GM12878 (cell line): ENCODE measurements around the gene ABHD15. TPM values are rescaled to one million over a fixed set of nuclear protein-coding genes. Genes with fewer than 3 reads are reported as not detected.
A peak's percentile ranks its signal among the peaks of the same experiment; 100 is the strongest.

Experiments
- ATAC-seq: fragments of 200-7000 bp; cut with Tn5 transposase; 3 replicates; pipeline ENCODE4 v1.9.1; 2020; ENCODE audit warnings: mild to moderate bottlenecking, moderate library complexity
- BruUV-seq: library from RNA; stranded (reverse); fragments of 400-500 nt; replicated peaks from 2 replicates; lab custom pipeline; 2021; lab: Mats Ljungman, UMichigan
- CTCF ChIA-PET: fragments of 300-600 bp; sonication (Branson Sonifier 250); formaldehyde crosslinking; extraction: SDS; loops from one replicate; lab custom pipeline; 2021; ENCODE audit warnings: inconsistent platforms; lab: Yijun Ruan, JAX
- POLR2A ChIA-PET: fragments of 350-600 bp; formaldehyde crosslinking; extraction: SDS; loops from one replicate; lab custom pipeline; 2021; ENCODE audit warnings: inconsistent platforms; lab: Charles Lee
- RAD21 ChIA-PET: fragments of 300-600 bp; sonication (Branson Sonifier 250); formaldehyde crosslinking; loops from one replicate; lab custom pipeline; 2023; ENCODE audit warnings: antibody characterized with exemption; ENCODE audit not compliant: unreplicated experiment; lab: Charles Lee
- SMC1A ChIA-PET: fragments of 300-600 bp; sonication (Branson Sonifier 250); formaldehyde crosslinking; loops from one replicate; lab custom pipeline; 2023; ENCODE audit not compliant: unreplicated experiment, uncharacterized antibody; lab: Charles Lee
- DNase-seq: peaks from one replicate; pipeline ENCODE4 v3.0.0-alpha.2; 2011; ENCODE audit warnings: low read depth, low spot score
- FAIRE-seq: peaks from 3 replicates; lab custom pipeline; 2011; peaks lifted over from hg19 to GRCh38; lab: Jason Lieb, UNC
- H2AFZ ChIP-seq: 2 replicates; pipeline ENCODE4 v1.6.0; 2011; ENCODE audit warnings: low read depth, low read length, control low read depth; ENCODE audit not compliant: control insufficient read depth
- H3K27ac ChIP-seq: 2 replicates; pipeline ENCODE4 v1.5.1; 2011; ENCODE audit warnings: control low read depth; ENCODE audit not compliant: control insufficient read depth, insufficient read depth
- H3K27me3 ChIP-seq, 2 experiments: replicated peaks in 1 of 2; 2 replicates each; pipeline versions ENCODE4 v1.6.0 to v1.6.1; 2011; ENCODE audit warnings: low read length in 1 of 2; ENCODE audit not compliant: control insufficient read depth in 2 of 2, insufficient read depth in 2 of 2
- H3K36me3 ChIP-seq, 2 experiments: 2 replicates each; pipeline ENCODE4 v1.5.1; 2011; ENCODE audit warnings: low read length in 1 of 2; ENCODE audit not compliant: control insufficient read depth in 2 of 2, insufficient read depth in 2 of 2
- H3K4me1 ChIP-seq: 2 replicates; pipeline ENCODE4 v1.6.1; 2011; ENCODE audit warnings: mild to moderate bottlenecking, low read length, moderate library complexity, mixed read lengths; ENCODE audit not compliant: control insufficient read depth, insufficient read depth
- H3K4me2 ChIP-seq: 2 replicates; pipeline ENCODE4 v1.6.0; 2011; ENCODE audit warnings: control low read depth; ENCODE audit not compliant: control insufficient read depth, insufficient read depth
- H3K4me3 ChIP-seq: fragments of 200-600 bp; sonication (generic); 2 replicates; pipeline ENCODE4 v1.5.1; 2016
- H3K79me2 ChIP-seq: 2 replicates; pipeline ENCODE4 v1.6.0; 2011; ENCODE audit warnings: low read length; ENCODE audit not compliant: control insufficient read depth, insufficient read depth
- H3K9ac ChIP-seq: 2 replicates; pipeline ENCODE4 v1.8.0; 2011; ENCODE audit warnings: low read length, control low read depth, mixed read lengths; ENCODE audit not compliant: control insufficient read depth, insufficient read depth
- H3K9me3 ChIP-seq: replicated peaks from 3 replicates; pipeline ENCODE4 v1.5.1; 2011; ENCODE audit warnings: mild to moderate bottlenecking, low read length; ENCODE audit not compliant: control insufficient read depth, insufficient read depth
- H4K20me1 ChIP-seq: 2 replicates; pipeline ENCODE4 v1.6.0; 2011; ENCODE audit not compliant: control insufficient read depth, insufficient read depth
- ESRRA ChIP-seq: IDR thresholded peaks from 2 replicates; pipeline ENCODE4 v1.6.1; 2012; ENCODE audit warnings: mild to moderate bottlenecking, low read length, improper control_type of control experiment
- POLR2AphosphoS5 ChIP-seq: IDR thresholded peaks from 2 replicates; pipeline ENCODE4 v1.6.1; 2011; ENCODE audit warnings: mild to moderate bottlenecking, low read length, inconsistent platforms
- RAD21 ChIP-seq: IDR thresholded peaks from 2 replicates; pipeline ENCODE4 v1.6.1; 2011; ENCODE audit warnings: mild to moderate bottlenecking, low read depth, low read length, moderate library complexity; ENCODE audit not compliant: insufficient read depth
- SRF ChIP-seq, 2 experiments: IDR thresholded peaks; 2 replicates each; pipeline ENCODE4 v1.6.1; 2011; ENCODE audit warnings: low read depth in 2 of 2, low read length in 2 of 2, mild to moderate bottlenecking in 1 of 2, moderate library complexity in 1 of 2
- WGBS: methylation state at CpG from one replicate; pipeline ENCODE4 v1.1.6; 2016; ENCODE audit warnings: low lambda C conversion rate; ENCODE audit not compliant: insufficient replicate concordance, insufficient coverage; ENCODE audit errors: missing lambda C conversion rate; 5-methylcytosine and 5-hydroxymethylcytosine counted together
- in situ Hi-C: fragments of 300-500 bp; cut with MboI; formaldehyde crosslinking; loops from 9 replicates; pipeline ENCODE4 v1.14.3; 2018; ENCODE audit warnings: mixed read lengths
- intact Hi-C: fragments of 100-400 bp; cut with micrococcal nuclease; formaldehyde crosslinking; loops from one replicate; pipeline ENCODE4 v1.14.2; 2022; ENCODE audit not compliant: unreplicated experiment
- polyA plus RNA-seq, 11 experiments: library from polyadenylated mRNA; depleted of rRNA in 4 of 11; unstranded in 6 of 11; stranded (reverse) in 5 of 11; fragments of >200 nt; fragmentation: Nextera tagmentation in 4 of 11; fragmentation: Illumina TruSeq in 1 of 11; extraction: Ambion mirVana in 4 of 11; extraction: Trizol in 1 of 11; gene quantifications; 1 replicate in 1 of 11; 2 replicates in 10 of 11; pipeline versions ENCODE4 v1.2.1 to v1.2.3, GENCODE V29; 2011 to 2016; ENCODE audit warnings: inconsistent platforms in 2 of 11, missing spikeins in 2 of 11, low read depth in 1 of 11
- total RNA-seq, 4 experiments: library from RNA; depleted of rRNA in 3 of 4; stranded (reverse); fragments of >200 nt in 3 of 4; fragmentation: Illumina TruSeq in 1 of 4; extraction: Trizol in 1 of 4; gene quantifications; 2 replicates each; pipeline versions ENCODE4 v1.2.1 to v1.2.3, GENCODE V29; 2013 to 2021
- TF ChIP-seq, protein P1 (sequence below), 3 experiments: IDR thresholded peaks in 2 of 3; conservative IDR thresholded peaks in 1 of 3; 2 replicates each; pipeline ENCODE4 v1.5.1; 2011; ENCODE audit warnings: low read depth in 3 of 3, low read length in 3 of 3, mild to moderate bottlenecking in 3 of 3, control low read depth in 2 of 3, moderate library complexity in 2 of 3, inconsistent platforms in 1 of 3, mixed read lengths in 1 of 3; ENCODE audit not compliant: control insufficient read depth in 2 of 3, insufficient read depth in 1 of 3; ENCODE audit errors: extremely low read depth in 1 of 3

ABHD15 gene
- total and polyA plus RNA-seq, 10 of the 15 experiments (the other 5 are each of a cell fraction or from before 2014, with no cell fraction given), result 2.1 to 9.2 (median 4.9) TPM

DNA sequence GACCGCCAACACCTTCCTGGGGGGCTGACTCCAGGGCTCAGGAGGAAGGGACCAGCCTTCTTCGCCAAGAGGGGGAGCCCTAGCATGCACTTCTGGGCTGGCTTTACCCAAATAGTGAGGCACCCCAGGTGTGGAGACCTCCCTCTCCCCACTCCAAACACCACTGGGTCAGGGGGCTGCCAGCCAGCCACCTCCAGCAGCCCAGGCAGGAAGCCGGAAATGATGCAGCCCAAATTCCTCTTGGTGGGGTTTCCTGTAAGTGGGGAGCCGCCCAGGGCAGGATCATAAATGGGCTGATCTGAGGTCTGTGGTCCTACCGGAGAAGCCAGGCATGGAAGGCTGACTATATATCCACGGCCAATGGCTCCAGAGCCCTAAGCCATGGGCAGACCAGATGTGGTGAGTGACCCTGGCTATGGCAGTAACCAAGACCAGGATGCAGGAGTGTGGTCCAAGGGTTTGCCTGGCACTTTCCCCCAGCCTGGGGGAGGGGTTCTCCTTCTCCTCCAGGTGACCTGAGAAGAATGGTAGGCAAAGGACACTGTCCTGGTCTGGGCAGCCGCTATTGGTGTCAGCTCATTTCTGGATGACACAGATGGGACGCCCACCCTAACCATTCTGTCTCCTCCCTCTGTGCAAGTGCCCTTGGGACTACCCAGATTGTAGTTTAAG is 18.4 kb upstream of the ABHD15 start:
- WGBS, result 38% methylated on average over 8 of the region's 8 CpGs
- in situ Hi-C loops (no loop called here), intact Hi-C loops (no loop called here)
- H3K4me3 ChIP-seq, result no peak overlapping the region
- DNase-seq (no peak), ATAC-seq (no peak), FAIRE-seq (no peak)
- peaks cover 28% of the 10 kb centered on the region for H3K4me1 ChIP-seq
- no TSS peak for BruUV-seq
- no peaks in the 10 kb centered on the region for H3K9me3 ChIP-seq
- RAD21 ChIA-PET, result no interaction called here
- CTCF ChIA-PET, result interaction anchor here (0.9 to 6.7 kb wide), 3 partner anchors 12 to 31 kb away, joined by 3 to 82 read pairs (median 3); no protein-coding TSS in a partner anchor
- H3K4me2 ChIP-seq, result no peak overlapping the region
- SMC1A ChIA-PET, result interaction anchor here (0.7 kb wide), 1 partner anchor 36 kb away, joined by 3 read pairs; no protein-coding TSS in a partner anchor
- no peak overlapping the region for H2AFZ ChIP-seq
- 0 out of 2 replicates have a peak, but pooled peaks have one; percentile 10 for TF ChIP-seq RAD21
- TF ChIP-seq SRF (IDR thresholded peaks at IDR 0.05; ENCODE audit: low read depth in 2 of 2, low read length in 2 of 2), result no peak
- no peak for TF ChIP-seq POLR2AphosphoS5
- TF ChIP-seq, protein P1, sequence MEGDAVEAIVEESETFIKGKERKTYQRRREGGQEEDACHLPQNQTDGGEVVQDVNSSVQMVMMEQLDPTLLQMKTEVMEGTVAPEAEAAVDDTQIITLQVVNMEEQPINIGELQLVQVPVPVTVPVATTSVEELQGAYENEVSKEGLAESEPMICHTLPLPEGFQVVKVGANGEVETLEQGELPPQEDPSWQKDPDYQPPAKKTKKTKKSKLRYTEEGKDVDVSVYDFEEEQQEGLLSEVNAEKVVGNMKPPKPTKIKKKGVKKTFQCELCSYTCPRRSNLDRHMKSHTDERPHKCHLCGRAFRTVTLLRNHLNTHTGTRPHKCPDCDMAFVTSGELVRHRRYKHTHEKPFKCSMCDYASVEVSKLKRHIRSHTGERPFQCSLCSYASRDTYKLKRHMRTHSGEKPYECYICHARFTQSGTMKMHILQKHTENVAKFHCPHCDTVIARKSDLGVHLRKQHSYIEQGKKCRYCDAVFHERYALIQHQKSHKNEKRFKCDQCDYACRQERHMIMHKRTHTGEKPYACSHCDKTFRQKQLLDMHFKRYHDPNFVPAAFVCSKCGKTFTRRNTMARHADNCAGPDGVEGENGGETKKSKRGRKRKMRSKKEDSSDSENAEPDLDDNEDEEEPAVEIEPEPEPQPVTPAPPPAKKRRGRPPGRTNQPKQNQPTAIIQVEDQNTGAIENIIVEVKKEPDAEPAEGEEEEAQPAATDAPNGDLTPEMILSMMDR (IDR thresholded peaks at IDR 0.05 in 2 of 3, conservative IDR thresholded peaks at IDR 0.05 in 1 of 3; ENCODE audit: control insufficient read depth in 2 of 3, extremely low read depth in 1 of 3, insufficient read depth in 1 of 3, low read depth in 3 of 3, low read length in 3 of 3), result peak; percentile 47 to 56 (median 53); a peak in 4 of 6 replicates
- TF ChIP-seq ESRRA, result no peak
- H4K20me1 ChIP-seq, result no peaks in the 10 kb centered on the region
- H3K27me3 ChIP-seq, result no peaks in the 10 kb centered on the region
- H3K9ac ChIP-seq, result no peak overlapping the region
- peak overlapping the region; percentile 10; the same call in 1 of the 2 replicates for H3K27ac ChIP-seq
- peaks cover 33% of the 10 kb centered on the region for H3K79me2 ChIP-seq
- H3K36me3 ChIP-seq, result peaks cover 3 to 4% of the 10 kb centered on the region in 2 experiments; a peak in 3 of 4 replicates
- POLR2A ChIA-PET, result no interaction called here
